Measurements from ENCODE around the gene DNAJC30. TPM values are rescaled to one million over a fixed set of nuclear protein-coding genes. Genes with fewer than 3 reads are reported as not detected.

The DNAJC30 gene
- polyA plus RNA-seq, 1 donor (not counting 4 experiments of a cell fraction or from before 2014, with no cell fraction given) = 4.9 TPM

GRCh38 chr7:73635428-73636200, 47.6 kb downstream of the DNAJC30 start:
- Histone ChIP-seq H3K27me3 (ENCODE audit: control insufficient read depth, extremely low read depth, insufficient read depth, low read length) (no peaks in the 10 kb centered on the region), H3K27ac (ENCODE audit: control insufficient read depth, insufficient read depth, low read length) (no peak overlapping the region), H2AFZ (ENCODE audit: control insufficient read depth, low read length) (no peak overlapping the region), H3K36me3 (ENCODE audit: control insufficient read depth in 2 of 2, extremely low read depth in 1 of 2, insufficient read depth in 2 of 2, low read length in 2 of 2) (no peaks in the 10 kb centered on the region), H3K9me1 (ENCODE audit: control insufficient read depth, extremely low read depth, insufficient read depth, low read length) (no peaks in the 10 kb centered on the region), H3K4me2 (ENCODE audit: control insufficient read depth, extremely low read depth, insufficient read depth, low read depth, low read length) (no peak overlapping the region), H3K9ac (ENCODE audit: control insufficient read depth, extremely low read depth, insufficient read depth, low read length) (no peak overlapping the region), H3K4me1 (ENCODE audit: control insufficient read depth, extremely low read depth, insufficient read depth, low read length) (peaks cover 7% of the 10 kb centered on the region), H3K4me3 (ENCODE audit: control insufficient read depth in 2 of 3, extremely low read depth in 1 of 3, insufficient read depth in 2 of 3, low read depth in 1 of 3, low read length in 3 of 3) (no peak overlapping the region), H4K20me1 (ENCODE audit: control insufficient read depth, extremely low read depth, insufficient read depth, low read length) (no peaks in the 10 kb centered on the region), H3K9me3 (ENCODE audit: control insufficient read depth, low read depth, low read length) (no peaks in the 10 kb centered on the region), H3K79me2 (ENCODE audit: control insufficient read depth, insufficient read depth, low read length) (no peaks in the 10 kb centered on the region)
- dilution Hi-C loops (cut with MboI; ENCODE audit: extremely low pct_ligation_motif_present, low sequenced_read_pairs) = no loop called here
- no peak for TF ChIP-seq EZH2 (IDR thresholded peaks at IDR 0.05; ENCODE audit: low read length)
- TF ChIP-seq, protein P1, sequence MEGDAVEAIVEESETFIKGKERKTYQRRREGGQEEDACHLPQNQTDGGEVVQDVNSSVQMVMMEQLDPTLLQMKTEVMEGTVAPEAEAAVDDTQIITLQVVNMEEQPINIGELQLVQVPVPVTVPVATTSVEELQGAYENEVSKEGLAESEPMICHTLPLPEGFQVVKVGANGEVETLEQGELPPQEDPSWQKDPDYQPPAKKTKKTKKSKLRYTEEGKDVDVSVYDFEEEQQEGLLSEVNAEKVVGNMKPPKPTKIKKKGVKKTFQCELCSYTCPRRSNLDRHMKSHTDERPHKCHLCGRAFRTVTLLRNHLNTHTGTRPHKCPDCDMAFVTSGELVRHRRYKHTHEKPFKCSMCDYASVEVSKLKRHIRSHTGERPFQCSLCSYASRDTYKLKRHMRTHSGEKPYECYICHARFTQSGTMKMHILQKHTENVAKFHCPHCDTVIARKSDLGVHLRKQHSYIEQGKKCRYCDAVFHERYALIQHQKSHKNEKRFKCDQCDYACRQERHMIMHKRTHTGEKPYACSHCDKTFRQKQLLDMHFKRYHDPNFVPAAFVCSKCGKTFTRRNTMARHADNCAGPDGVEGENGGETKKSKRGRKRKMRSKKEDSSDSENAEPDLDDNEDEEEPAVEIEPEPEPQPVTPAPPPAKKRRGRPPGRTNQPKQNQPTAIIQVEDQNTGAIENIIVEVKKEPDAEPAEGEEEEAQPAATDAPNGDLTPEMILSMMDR (optimal IDR thresholded peaks at IDR 0.05 in 1 of 3, IDR thresholded peaks at IDR 0.05 in 1 of 3, conservative IDR thresholded peaks at IDR 0.05 in 1 of 3; ENCODE audit: extremely low read depth in 1 of 3, insufficient read depth in 2 of 3, low read length in 3 of 3) = no peak
- FAIRE-seq (no peak), DNase-seq (ENCODE audit: low read depth, low spot score) (no peak)

GRCh38 chr7:73633844-73634243, 49.4 kb downstream of the DNAJC30 start:
- no peaks in the 10 kb centered on the region for H3K79me2 ChIP-seq (ENCODE audit: control insufficient read depth, insufficient read depth, low read length)
- no peak overlapping the region for H3K27ac ChIP-seq (ENCODE audit: control insufficient read depth, insufficient read depth, low read length)
- no peak for FAIRE-seq

More at GRCh38 chr7:73633844-73634243, 49.4 kb downstream of the DNAJC30 start:
- no peaks in the 10 kb centered on the region for H3K9me3 ChIP-seq (ENCODE audit: control insufficient read depth, low read depth, low read length)
- no peak for DNase-seq (ENCODE audit: low read depth, low spot score)
- no peak overlapping the region for H3K4me3 ChIP-seq (ENCODE audit: control insufficient read depth in 2 of 3, extremely low read depth in 1 of 3, insufficient read depth in 2 of 3, low read depth in 1 of 3, low read length in 3 of 3)
- no peak overlapping the region for H3K9ac ChIP-seq (ENCODE audit: control insufficient read depth, extremely low read depth, insufficient read depth, low read length)
- TF ChIP-seq, protein P1 (optimal IDR thresholded peaks at IDR 0.05 in 1 of 3, IDR thresholded peaks at IDR 0.05 in 1 of 3, conservative IDR thresholded peaks at IDR 0.05 in 1 of 3; ENCODE audit: extremely low read depth in 1 of 3, insufficient read depth in 2 of 3, low read length in 3 of 3) = no peak
- TF ChIP-seq EZH2 (IDR thresholded peaks at IDR 0.05; ENCODE audit: low read length) = no peak
- H4K20me1 ChIP-seq (ENCODE audit: control insufficient read depth, extremely low read depth, insufficient read depth, low read length) = no peaks in the 10 kb centered on the region
- H2AFZ ChIP-seq (ENCODE audit: control insufficient read depth, low read length) = no peak overlapping the region
- no peaks in the 10 kb centered on the region for H3K9me1 ChIP-seq (ENCODE audit: control insufficient read depth, extremely low read depth, insufficient read depth, low read length)
- dilution Hi-C loops (cut with MboI; ENCODE audit: extremely low pct_ligation_motif_present, low sequenced_read_pairs) = no loop called here
- H3K27me3 ChIP-seq (ENCODE audit: control insufficient read depth, extremely low read depth, insufficient read depth, low read length) = peaks cover 4% of the 10 kb centered on the region
- no peaks in the 10 kb centered on the region for H3K36me3 ChIP-seq (ENCODE audit: control insufficient read depth in 2 of 2, extremely low read depth in 1 of 2, insufficient read depth in 2 of 2, low read length in 2 of 2)
- H3K4me2 ChIP-seq (ENCODE audit: control insufficient read depth, extremely low read depth, insufficient read depth, low read depth, low read length) = no peak overlapping the region
- peaks cover 7% of the 10 kb centered on the region for H3K4me1 ChIP-seq (ENCODE audit: control insufficient read depth, extremely low read depth, insufficient read depth, low read length)
